ENCODE measurements around the gene TBC1D1. TPM values are rescaled to one million over a fixed set of nuclear protein-coding genes. Genes with fewer than 3 reads are reported as not detected.

TBC1D1 gene
- polyA plus RNA-seq, 2 donors, result 10.4 to 15.3 TPM

DNA sequence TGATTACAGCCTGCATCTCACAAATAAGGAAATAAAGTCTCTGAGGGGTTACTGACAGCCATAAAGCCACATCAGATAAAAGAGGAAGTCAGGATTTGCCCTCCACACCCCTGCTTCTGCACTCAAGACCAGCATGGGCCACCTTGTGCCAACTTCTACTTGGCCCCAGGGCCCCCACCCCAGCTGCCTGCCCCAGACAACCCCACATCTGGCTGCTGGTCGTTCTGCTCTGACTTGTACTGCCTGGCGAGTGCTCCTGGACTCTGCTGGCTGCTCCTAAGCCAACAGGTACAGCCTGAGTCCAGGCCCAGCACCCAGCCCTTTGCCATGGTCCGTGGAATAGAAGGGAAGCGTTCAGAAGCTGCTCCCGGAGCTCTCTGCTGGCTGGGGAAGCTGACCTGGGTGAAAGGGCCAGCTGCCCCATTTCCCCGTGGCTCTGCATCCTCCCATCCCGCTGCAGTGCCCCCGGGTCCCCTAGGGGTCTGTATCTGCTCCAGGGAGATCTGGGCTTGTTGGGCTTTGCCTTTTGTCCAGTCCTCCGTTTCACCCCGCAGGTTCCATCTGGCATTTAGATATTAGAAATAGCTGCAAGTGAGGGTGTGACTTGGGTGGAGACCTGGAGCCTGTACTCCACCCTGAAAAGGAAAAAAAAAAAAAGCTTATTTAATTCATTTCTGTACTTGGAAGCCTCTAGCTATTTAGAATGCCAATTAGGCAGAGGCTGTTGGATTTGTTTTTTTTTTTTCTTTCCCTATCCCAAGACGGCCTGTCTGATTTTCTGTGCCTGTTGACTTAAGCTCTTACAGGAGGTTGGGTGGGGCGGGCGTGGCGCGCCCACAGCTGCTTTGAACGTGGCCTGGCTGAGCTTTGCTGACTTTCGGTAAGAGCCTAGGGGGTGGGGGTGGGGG lies 264.1 kb downstream of the TBC1D1 start:
- Histone ChIP-seq H3K27me3 (ENCODE audit: control insufficient read depth in 1 of 2, insufficient read depth in 2 of 2, low read length in 2 of 2) (no peaks in the 10 kb centered on the region), H3K27ac (ENCODE audit: low read depth in 2 of 2, low read length in 1 of 2) (peak overlapping the region; percentile 84 to 87), H3K4me1 (ENCODE audit: control insufficient read depth in 2 of 2, insufficient read depth in 2 of 2, low read length in 1 of 2) (peaks cover 9 to 12% of the 10 kb centered on the region in 2 donors), H3K4me3 (ENCODE audit: low read depth in 1 of 2, low read length in 2 of 2) (no peak overlapping the region), H3K36me3 (ENCODE audit: control insufficient read depth in 2 of 2, insufficient read depth in 2 of 2, low read length in 1 of 2) (no peaks in the 10 kb centered on the region), H3K9me3 (ENCODE audit: control insufficient read depth in 2 of 2, insufficient read depth in 1 of 2, low read depth in 1 of 2, low read length in 1 of 2) (no peaks in the 10 kb centered on the region)
- WGBS, 2 donors, result 27 to 30% methylated on average over 17 of the region's 17 CpGs

DNA sequence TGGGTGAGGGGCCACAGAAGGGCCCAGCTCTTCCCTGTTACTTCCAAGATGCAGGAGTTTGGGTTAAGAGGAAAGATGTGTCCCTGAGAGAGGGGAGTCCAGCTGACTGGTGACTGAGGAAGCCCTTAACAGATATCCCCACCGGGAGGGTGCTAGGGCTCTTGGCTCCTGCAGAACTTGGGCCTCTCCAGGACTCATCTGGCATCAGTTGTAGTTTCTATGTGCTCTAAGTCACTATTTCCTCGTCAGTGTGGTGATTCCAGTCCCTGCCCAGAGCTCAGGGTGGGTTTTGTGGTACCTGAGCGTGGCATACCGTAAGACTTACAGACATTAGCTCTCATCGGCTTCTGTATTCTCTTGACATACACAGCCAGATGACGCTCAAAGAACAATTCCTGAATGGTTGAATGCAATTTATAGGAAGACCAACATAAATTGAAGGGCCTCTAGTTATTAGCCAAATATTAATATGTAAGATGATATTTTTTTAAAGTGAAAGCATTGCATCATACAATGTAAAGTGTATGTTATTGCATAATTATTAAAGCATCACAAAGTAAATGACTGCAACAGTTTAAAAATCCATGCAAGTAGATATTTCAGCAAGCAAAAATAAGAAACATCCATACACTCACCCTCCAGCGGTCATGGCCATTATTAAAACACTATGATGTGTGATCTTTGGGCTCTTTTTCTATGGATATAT lies 264.9 kb downstream of the TBC1D1 start:
- H3K9me3 ChIP-seq (ENCODE audit: control insufficient read depth in 2 of 2, insufficient read depth in 1 of 2, low read depth in 1 of 2, low read length in 1 of 2), result no peaks in the 10 kb centered on the region
- 55 to 56% methylated on average over 7 of the region's 7 CpGs for WGBS, 2 donors
- H3K27me3 ChIP-seq (ENCODE audit: control insufficient read depth in 1 of 2, insufficient read depth in 2 of 2, low read length in 2 of 2), result no peaks in the 10 kb centered on the region
- peak overlapping the region; percentile 83 to 87 for H3K27ac ChIP-seq (ENCODE audit: low read depth in 2 of 2, low read length in 1 of 2)
- H3K4me1 ChIP-seq (ENCODE audit: control insufficient read depth in 2 of 2, insufficient read depth in 2 of 2, low read length in 1 of 2), result peaks cover 9 to 14% of the 10 kb centered on the region in 2 donors
- H3K4me3 ChIP-seq (ENCODE audit: low read depth in 1 of 2, low read length in 2 of 2), result no peak overlapping the region
- H3K36me3 ChIP-seq (ENCODE audit: control insufficient read depth in 2 of 2, insufficient read depth in 2 of 2, low read length in 1 of 2), result no peaks in the 10 kb centered on the region

DNA sequence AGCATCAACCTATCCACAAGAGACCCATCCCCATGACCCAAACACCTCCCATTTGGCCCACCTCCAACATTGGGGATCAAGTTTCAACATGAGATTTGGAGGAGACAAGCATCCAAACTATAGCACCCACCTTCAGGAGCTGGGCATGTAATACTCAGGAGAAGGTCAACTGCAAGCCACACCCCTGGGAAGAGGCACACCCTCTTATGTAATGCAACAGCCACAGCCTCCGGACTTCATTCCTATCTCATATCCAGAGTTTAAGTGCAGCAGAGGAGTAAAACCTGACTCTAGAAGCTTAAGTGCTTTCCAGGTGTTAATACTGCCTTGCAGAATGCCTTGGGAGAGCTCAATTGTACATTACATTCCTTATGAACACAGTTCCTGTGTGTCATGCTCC lies 266.7 kb downstream of the TBC1D1 start:
- Histone ChIP-seq H3K9me3 (ENCODE audit: control insufficient read depth in 2 of 2, insufficient read depth in 1 of 2, low read depth in 1 of 2, low read length in 1 of 2) (no peaks in the 10 kb centered on the region), H3K4me3 (ENCODE audit: low read depth in 1 of 2, low read length in 2 of 2) (no peak overlapping the region), H3K4me1 (ENCODE audit: control insufficient read depth in 2 of 2, insufficient read depth in 2 of 2, low read length in 1 of 2) (peaks cover 13 to 14% of the 10 kb centered on the region in 2 donors), H3K36me3 (ENCODE audit: control insufficient read depth in 2 of 2, insufficient read depth in 2 of 2, low read length in 1 of 2) (no peaks in the 10 kb centered on the region), H3K27ac (ENCODE audit: low read depth in 2 of 2, low read length in 1 of 2) (peak overlapping the region; percentile 76 to 77), H3K27me3 (ENCODE audit: control insufficient read depth in 1 of 2, insufficient read depth in 2 of 2, low read length in 2 of 2) (no peaks in the 10 kb centered on the region)
- 23 to 39% methylated on average over 1 of the region's 1 CpG for WGBS, 2 donors

DNA sequence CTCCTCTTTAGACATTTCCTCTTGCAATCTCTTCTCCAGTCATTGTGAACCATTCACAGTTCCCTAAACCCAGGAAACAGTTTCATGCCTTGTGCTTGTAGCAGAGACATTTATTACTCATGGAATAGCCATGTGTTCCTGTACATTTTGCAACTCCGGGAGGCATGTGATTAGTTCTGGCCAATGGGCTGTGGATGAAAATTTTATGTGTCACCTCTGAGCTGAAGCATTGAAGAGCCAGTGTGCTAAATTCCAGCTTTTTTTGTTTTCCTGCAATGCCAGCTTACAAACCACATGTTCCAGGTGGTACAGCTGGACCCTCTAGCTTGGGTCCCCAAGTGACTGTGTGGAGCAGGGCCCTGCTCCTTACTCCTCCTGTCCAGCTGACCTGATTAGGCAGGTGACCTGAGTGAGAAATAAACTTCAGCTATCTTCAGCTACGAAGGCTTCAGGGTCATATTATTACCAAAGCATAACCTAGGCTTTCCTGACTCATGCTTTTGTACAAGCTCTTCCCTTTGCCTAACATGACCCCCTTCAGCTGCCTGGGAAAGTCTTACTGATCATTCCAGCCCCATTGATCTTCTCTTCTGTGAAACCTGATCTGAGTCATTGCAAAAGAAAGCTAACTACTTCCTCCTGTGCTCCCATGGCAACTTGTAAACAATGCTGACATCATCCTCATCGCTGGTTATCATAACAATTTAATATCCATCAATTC lies 269.8 kb downstream of the TBC1D1 start:
- peak overlapping the region; percentile 93 to 96 for H3K27ac ChIP-seq (ENCODE audit: low read depth in 2 of 2, low read length in 1 of 2)
- H3K4me3 ChIP-seq (ENCODE audit: low read depth in 1 of 2, low read length in 2 of 2), result no peak overlapping the region
- H3K4me1 ChIP-seq (ENCODE audit: control insufficient read depth in 2 of 2, insufficient read depth in 2 of 2, low read length in 1 of 2), result peaks cover 4 to 8% of the 10 kb centered on the region in 2 donors
- no peaks in the 10 kb centered on the region for H3K27me3 ChIP-seq (ENCODE audit: control insufficient read depth in 1 of 2, insufficient read depth in 2 of 2, low read length in 2 of 2)
- H3K36me3 ChIP-seq (ENCODE audit: control insufficient read depth in 2 of 2, insufficient read depth in 2 of 2, low read length in 1 of 2), result no peaks in the 10 kb centered on the region
- WGBS, 2 donors, result 20 to 22% methylated on average over 3 of the region's 3 CpGs
- H3K9me3 ChIP-seq (ENCODE audit: control insufficient read depth in 2 of 2, insufficient read depth in 1 of 2, low read depth in 1 of 2, low read length in 1 of 2), result no peaks in the 10 kb centered on the region

DNA sequence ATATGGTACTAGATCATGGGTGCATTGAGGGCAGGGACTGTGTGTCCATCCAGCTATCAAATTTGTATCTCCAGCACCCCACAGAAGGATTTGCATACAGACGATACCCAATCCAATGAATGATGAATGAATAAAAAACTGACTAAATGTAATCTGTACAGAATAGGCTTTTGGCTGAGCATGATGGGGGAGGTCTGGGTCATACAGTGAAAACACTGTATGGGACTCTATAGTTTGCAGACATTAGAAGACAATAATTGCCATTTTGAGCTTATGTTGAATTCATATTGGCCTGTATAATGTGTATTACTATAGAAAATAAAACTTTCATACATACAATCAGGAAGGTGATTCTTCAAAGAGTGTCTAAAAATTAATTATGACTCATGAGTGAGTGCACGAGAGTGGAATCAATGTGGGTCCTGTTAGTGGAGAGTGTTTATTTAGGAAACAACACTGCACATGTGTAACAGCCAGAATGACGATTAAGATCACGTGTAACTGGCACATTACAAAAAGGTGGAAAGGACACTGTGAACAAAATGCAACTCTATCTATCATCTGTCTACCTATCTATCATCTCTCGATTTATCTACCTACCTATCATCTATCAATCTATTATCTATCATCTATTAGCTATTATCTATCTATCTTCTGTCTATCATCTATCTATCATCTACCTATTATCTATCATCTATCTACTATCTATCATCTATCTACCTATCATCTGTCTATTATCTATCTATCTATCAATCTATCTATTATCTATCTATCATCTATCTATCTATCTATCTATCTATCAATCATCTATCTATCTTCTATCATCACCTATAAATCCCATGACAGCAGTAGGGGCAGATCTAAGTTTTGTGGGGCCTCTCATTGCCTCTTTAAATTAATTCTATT lies 270.6 kb downstream of the TBC1D1 start:
- Histone ChIP-seq H3K27ac (ENCODE audit: low read depth in 2 of 2, low read length in 1 of 2) (no peak overlapping the region), H3K4me1 (ENCODE audit: control insufficient read depth in 2 of 2, insufficient read depth in 2 of 2, low read length in 1 of 2) (peaks cover 4 to 7% of the 10 kb centered on the region in 2 donors), H3K27me3 (ENCODE audit: control insufficient read depth in 1 of 2, insufficient read depth in 2 of 2, low read length in 2 of 2) (no peaks in the 10 kb centered on the region), H3K9me3 (ENCODE audit: control insufficient read depth in 2 of 2, insufficient read depth in 1 of 2, low read depth in 1 of 2, low read length in 1 of 2) (no peaks in the 10 kb centered on the region), H3K4me3 (ENCODE audit: low read depth in 1 of 2, low read length in 2 of 2) (no peak overlapping the region), H3K36me3 (ENCODE audit: control insufficient read depth in 2 of 2, insufficient read depth in 2 of 2, low read length in 1 of 2) (no peaks in the 10 kb centered on the region)
- 58 to 59% methylated on average over 5 of the region's 5 CpGs for WGBS, 2 donors

DNA sequence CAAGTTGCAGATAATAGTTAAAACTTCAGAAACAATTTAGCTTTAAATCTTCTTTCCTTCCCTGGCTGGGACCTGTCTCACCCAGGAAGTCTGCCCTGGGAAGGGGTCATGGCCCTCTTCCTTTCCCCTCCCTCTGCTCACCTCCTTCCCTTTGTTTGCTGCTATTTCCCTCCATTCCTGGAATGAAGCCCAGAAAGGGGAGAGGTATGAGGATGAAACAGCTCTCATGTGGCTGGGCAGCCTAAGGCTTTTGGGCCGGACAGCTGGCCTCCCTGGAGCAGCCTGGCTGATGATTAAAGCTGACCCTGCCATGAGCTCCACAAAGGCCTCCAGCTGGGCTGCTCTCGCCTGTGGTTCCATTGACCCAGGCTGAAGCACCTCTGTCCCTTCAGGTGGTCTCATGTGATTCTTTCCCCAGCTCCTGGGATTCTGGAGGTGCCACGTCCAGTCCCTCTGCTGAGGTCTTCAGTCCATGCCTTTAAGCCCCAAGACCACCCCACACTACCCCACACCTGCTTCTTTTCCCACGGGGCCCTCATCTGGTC lies 271.4 kb downstream of the TBC1D1 start:
- 75 to 81% methylated on average over 4 of the region's 4 CpGs for WGBS, 2 donors

DNA sequence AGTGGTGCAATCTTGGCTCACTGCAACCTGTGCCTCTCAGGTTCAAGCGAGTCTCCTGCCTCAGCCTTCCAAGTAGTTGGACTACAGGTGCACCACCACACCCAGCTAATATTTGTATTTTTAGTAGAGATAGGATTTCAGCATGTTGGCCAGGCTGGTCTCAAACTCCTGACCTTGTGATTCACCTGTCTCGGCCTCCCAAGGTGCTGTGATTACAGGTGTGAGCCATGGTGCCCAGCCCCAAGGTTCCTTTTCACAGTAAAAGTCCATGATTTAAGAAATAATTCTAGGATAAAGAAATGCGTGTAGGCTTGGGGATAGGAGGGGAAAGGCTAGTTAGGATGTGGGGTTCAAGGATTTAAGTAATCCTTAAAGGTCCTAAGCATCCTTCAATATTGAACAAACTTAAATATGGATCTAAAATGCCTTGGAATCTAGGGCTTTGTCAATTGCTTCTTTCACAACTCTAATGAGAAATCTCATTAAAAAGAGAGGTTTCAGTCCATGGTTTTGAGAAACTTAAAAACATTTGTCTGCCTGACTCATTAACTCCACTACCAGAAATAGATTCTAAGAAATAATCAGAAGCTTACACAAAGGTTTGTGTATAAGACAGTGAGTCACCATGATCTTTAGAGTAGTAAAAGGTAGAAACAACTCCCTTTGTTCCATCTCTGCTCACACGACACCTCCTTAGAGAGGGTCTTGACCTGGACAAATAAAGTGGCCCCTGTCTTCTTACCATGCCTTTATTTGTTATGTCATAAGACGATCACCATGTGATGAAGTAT lies 272.5 kb downstream of the TBC1D1 start:
- no peaks in the 10 kb centered on the region for H3K36me3 ChIP-seq (ENCODE audit: control insufficient read depth in 2 of 2, insufficient read depth in 2 of 2, low read length in 1 of 2)
- H3K27me3 ChIP-seq (ENCODE audit: control insufficient read depth in 1 of 2, insufficient read depth in 2 of 2, low read length in 2 of 2), result no peaks in the 10 kb centered on the region
- 72 to 78% methylated on average over 5 of the region's 5 CpGs for WGBS, 2 donors
- no peak overlapping the region for H3K4me3 ChIP-seq (ENCODE audit: low read depth in 1 of 2, low read length in 2 of 2)
- peak overlapping the region in 1 of 2 donors; percentile 26 for H3K27ac ChIP-seq (ENCODE audit: low read depth in 2 of 2, low read length in 1 of 2)
- peaks cover 2 to 4% of the 10 kb centered on the region in 2 donors for H3K4me1 ChIP-seq (ENCODE audit: control insufficient read depth in 2 of 2, insufficient read depth in 2 of 2, low read length in 1 of 2)
- no peaks in the 10 kb centered on the region for H3K9me3 ChIP-seq (ENCODE audit: control insufficient read depth in 2 of 2, insufficient read depth in 1 of 2, low read depth in 1 of 2, low read length in 1 of 2)

More for the DNA sequence above, 271.4 kb downstream of the TBC1D1 start:
- Histone ChIP-seq H3K4me3 (ENCODE audit: low read depth in 1 of 2, low read length in 2 of 2) (no peak overlapping the region), H3K9me3 (ENCODE audit: control insufficient read depth in 2 of 2, insufficient read depth in 1 of 2, low read depth in 1 of 2, low read length in 1 of 2) (no peaks in the 10 kb centered on the region), H3K4me1 (ENCODE audit: control insufficient read depth in 2 of 2, insufficient read depth in 2 of 2, low read length in 1 of 2) (peaks cover 4% of the 10 kb centered on the region in 2 donors), H3K36me3 (ENCODE audit: control insufficient read depth in 2 of 2, insufficient read depth in 2 of 2, low read length in 1 of 2) (no peaks in the 10 kb centered on the region), H3K27me3 (ENCODE audit: control insufficient read depth in 1 of 2, insufficient read depth in 2 of 2, low read length in 2 of 2) (no peaks in the 10 kb centered on the region), H3K27ac (ENCODE audit: low read depth in 2 of 2, low read length in 1 of 2) (no peak overlapping the region)

DNA sequence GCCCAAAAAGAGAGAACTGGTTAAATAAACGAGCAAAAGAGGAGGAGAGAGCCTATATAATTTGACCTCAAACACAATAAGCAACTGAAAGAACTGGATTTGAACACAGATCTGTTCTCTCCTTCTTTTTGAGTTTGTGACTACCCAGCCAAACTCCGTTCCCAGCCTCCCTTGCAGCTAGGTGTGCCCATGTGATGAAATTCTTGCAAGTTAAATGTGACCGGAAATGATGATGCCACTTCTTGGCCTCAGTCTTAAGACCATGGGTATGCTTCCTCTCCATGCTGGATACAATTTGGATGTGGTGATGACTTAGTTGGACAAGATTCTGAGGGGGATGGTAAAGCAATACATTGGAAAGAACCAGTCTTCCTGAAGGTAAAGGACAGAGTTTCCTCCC lies 273.5 kb downstream of the TBC1D1 start:
- Histone ChIP-seq H3K4me1 (ENCODE audit: control insufficient read depth in 2 of 2, insufficient read depth in 2 of 2, low read length in 1 of 2) (peaks cover 2 to 4% of the 10 kb centered on the region in 2 donors), H3K27ac (ENCODE audit: low read depth in 2 of 2, low read length in 1 of 2) (no peak overlapping the region), H3K4me3 (ENCODE audit: low read depth in 1 of 2, low read length in 2 of 2) (no peak overlapping the region), H3K9me3 (ENCODE audit: control insufficient read depth in 2 of 2, insufficient read depth in 1 of 2, low read depth in 1 of 2, low read length in 1 of 2) (no peaks in the 10 kb centered on the region), H3K36me3 (ENCODE audit: control insufficient read depth in 2 of 2, insufficient read depth in 2 of 2, low read length in 1 of 2) (no peaks in the 10 kb centered on the region), H3K27me3 (ENCODE audit: control insufficient read depth in 1 of 2, insufficient read depth in 2 of 2, low read length in 2 of 2) (no peaks in the 10 kb centered on the region)
- 86 to 94% methylated on average over 3 of the region's 3 CpGs for WGBS, 2 donors
